OCI-LY1 (cell line): ENCODE results near the gene FAM184A.

Experiments used
- H2AFZ ChIP-seq: fragments of 200-600 bp; sonication (generic), shearing (Covaris generic); 2 replicates; pipeline ENCODE4 v1.6.0; 2014; ENCODE audit warnings: antibody characterized with exemption, mild to moderate bottlenecking, low read length
- H3F3A ChIP-seq: fragments of 200-600 bp; sonication (generic), shearing (Covaris generic); 2 replicates; pipeline ENCODE4 v1.6.0; 2014; ENCODE audit warnings: mild to moderate bottlenecking, antibody characterized with exemption, low read length, moderate library complexity; ENCODE audit not compliant: insufficient read depth
- H3K27ac ChIP-seq: fragments of 200-600 bp; sonication (generic); 2 replicates; pipeline ENCODE4 v1.5.1; 2014; ENCODE audit warnings: low read length, mixed run types, mild to moderate bottlenecking, low read depth; ENCODE audit not compliant: poor library complexity, severe bottlenecking
- H3K27me3 ChIP-seq: fragments of 200-600 bp; sonication (generic); 2 replicates; pipeline ENCODE4 v1.6.0; 2014; ENCODE audit warnings: antibody characterized with exemption, mild to moderate bottlenecking, low read length, moderate library complexity; ENCODE audit not compliant: insufficient read depth
- H3K36me3 ChIP-seq: fragments of 200-600 bp; sonication (generic); 2 replicates; pipeline ENCODE4 v1.6.1; 2014; ENCODE audit warnings: mild to moderate bottlenecking, antibody characterized with exemption, low read length, moderate library complexity, mixed read lengths; ENCODE audit not compliant: insufficient read depth
- H3K4me1 ChIP-seq: fragments of 200-600 bp; sonication (generic); 2 replicates; pipeline ENCODE4 v1.5.1; 2014; ENCODE audit warnings: mild to moderate bottlenecking, low read length, moderate library complexity; ENCODE audit not compliant: insufficient read depth, severe bottlenecking
- H3K4me2 ChIP-seq: fragments of 200-600 bp; sonication (generic), shearing (Covaris generic); 2 replicates; pipeline ENCODE4 v1.6.1; 2014; ENCODE audit warnings: low read length
- H3K4me3 ChIP-seq: fragments of 200-600 bp; sonication (generic); 2 replicates; pipeline ENCODE4 v1.5.1; 2014; ENCODE audit warnings: low read length, low read depth, mild to moderate bottlenecking, mixed read lengths; ENCODE audit not compliant: poor library complexity, severe bottlenecking
- H3K79me2 ChIP-seq: fragments of 200-600 bp; shearing (Covaris generic); 2 replicates; pipeline ENCODE4 v1.6.1; 2016; ENCODE audit warnings: mixed run types, low read length, mixed read lengths; ENCODE audit not compliant: insufficient read depth
- H3K9ac ChIP-seq: fragments of 200-600 bp; sonication (generic), shearing (Covaris generic); 2 replicates; pipeline ENCODE4 v1.6.1; 2014; ENCODE audit warnings: mild to moderate bottlenecking, low read length, mixed read lengths
- H3K9me2 ChIP-seq: fragments of 200-600 bp; sonication (generic), shearing (Covaris generic); 2 replicates; pipeline ENCODE4 v1.6.1; 2014; ENCODE audit warnings: low read depth, mild to moderate bottlenecking, low read length, mixed read lengths
- H3K9me3 ChIP-seq: fragments of 200-600 bp; shearing (Covaris generic); 2 replicates; pipeline ENCODE4 v1.6.1; 2014; ENCODE audit warnings: low read length, mixed read lengths
- H4K20me1 ChIP-seq: fragments of 200-600 bp; sonication (generic), shearing (Covaris generic); 2 replicates; pipeline ENCODE4 v1.6.0; 2016; ENCODE audit warnings: mild to moderate bottlenecking, low read length; ENCODE audit not compliant: insufficient read depth
- CTCF ChIP-seq: fragments of 200-600 bp; sonication (generic), shearing (Covaris generic); IDR thresholded peaks from 2 replicates; pipeline ENCODE4 v1.5.1; 2017; ENCODE audit warnings: mild to moderate bottlenecking, antibody characterized with exemption, low read length, moderate library complexity, mixed read lengths
- EZH2 ChIP-seq: fragments of 200-600 bp; sonication (generic), shearing (Covaris generic); IDR thresholded peaks from 2 replicates; pipeline ENCODE4 v1.8.0; 2017; ENCODE audit warnings: borderline replicate concordance, mixed run types, mild to moderate bottlenecking, antibody characterized with exemption, low read length, moderate library complexity, mixed read lengths

Gene FAM184A

GRCh38 chr6:118970866-118971265 is 107.6 kb downstream of the FAM184A start:
- Histone ChIP-seq H3K4me3 (no peak overlapping the region), H3K9me3 (no peaks in the 10 kb centered on the region), H3K4me1 (peaks cover 6% of the 10 kb centered on the region), H3K9ac (no peak overlapping the region), H3F3A (no peaks in the 10 kb centered on the region), H3K4me2 (no peak overlapping the region), H3K9me2 (no peaks in the 10 kb centered on the region), H3K79me2 (no peaks in the 10 kb centered on the region), H3K36me3 (no peaks in the 10 kb centered on the region), H3K27ac (no peak overlapping the region), H4K20me1 (no peaks in the 10 kb centered on the region), H2AFZ (no peak overlapping the region), H3K27me3 (no peaks in the 10 kb centered on the region)
- TF ChIP-seq CTCF (no peak), EZH2 (no peak)

GRCh38 chr6:118968416-118968815 is 110.0 kb downstream of the FAM184A start:
- no peaks in the 10 kb centered on the region for H3F3A ChIP-seq
- TF ChIP-seq CTCF (peak; percentile 34; the same call in 1 of the 2 replicates), EZH2 (no peak)
- no peaks in the 10 kb centered on the region for H3K79me2 ChIP-seq
- H3K4me2 ChIP-seq, result no peak overlapping the region
- no peaks in the 10 kb centered on the region for H3K36me3 ChIP-seq
- H4K20me1 ChIP-seq, result no peaks in the 10 kb centered on the region
- no peaks in the 10 kb centered on the region for H3K27me3 ChIP-seq
- H3K4me3 ChIP-seq, result no peak overlapping the region
- no peak overlapping the region for H2AFZ ChIP-seq
- no peaks in the 10 kb centered on the region for H3K9me3 ChIP-seq
- peaks cover 6% of the 10 kb centered on the region for H3K4me1 ChIP-seq
- no peak overlapping the region for H3K27ac ChIP-seq
- H3K9me2 ChIP-seq, result no peaks in the 10 kb centered on the region
- no peak overlapping the region for H3K9ac ChIP-seq

GRCh38 chr6:118967239-118967638 is 111.2 kb downstream of the FAM184A start:
- H3K4me1 ChIP-seq, result peaks cover 6% of the 10 kb centered on the region
- TF ChIP-seq EZH2 (no peak), CTCF (no peak)
- H3K27me3 ChIP-seq, result no peaks in the 10 kb centered on the region
- no peak overlapping the region for H2AFZ ChIP-seq
- no peak overlapping the region for H3K4me3 ChIP-seq
- H3K9ac ChIP-seq, result no peak overlapping the region
- H3K27ac ChIP-seq, result no peak overlapping the region
- H3K4me2 ChIP-seq, result no peak overlapping the region
- no peaks in the 10 kb centered on the region for H3K9me2 ChIP-seq
- no peaks in the 10 kb centered on the region for H3F3A ChIP-seq
- no peaks in the 10 kb centered on the region for H4K20me1 ChIP-seq
- H3K79me2 ChIP-seq, result no peaks in the 10 kb centered on the region
- H3K36me3 ChIP-seq, result no peaks in the 10 kb centered on the region
- no peaks in the 10 kb centered on the region for H3K9me3 ChIP-seq
